Measurements from ENCODE around the gene SEC16B. TPM values are rescaled to one million over a fixed set of nuclear protein-coding genes. Genes with fewer than 3 reads are reported as not detected.
A peak's percentile ranks its signal among the peaks of the same experiment; 100 is the strongest.

The SEC16B gene
- total and polyA plus RNA-seq, 2 donors from 2014 or later = 3.5 to 4.8 TPM

- Histone ChIP-seq H3K4me1 (ENCODE audit: control insufficient read depth in 2 of 3, insufficient read depth in 2 of 3, low read depth in 1 of 3, low read length in 3 of 3) (no peaks in the 10 kb centered on the region), H3K27me3 (ENCODE audit: control insufficient read depth, insufficient read depth, low read length) (no peaks in the 10 kb centered on the region), H3K27ac (ENCODE audit: low read depth in 2 of 2, low read length in 2 of 2) (no peak overlapping the region), H3K36me3 (ENCODE audit: control insufficient read depth in 2 of 3, insufficient read depth in 3 of 3, low read length in 3 of 3) (peaks cover 0 to 16% (median 4%) of the 10 kb centered on the region in 3 donors), H3K9ac (ENCODE audit: low read length in 3 of 3) (no peak overlapping the region), H3K4me3 (ENCODE audit: low read length in 3 of 3) (no peak overlapping the region), H3K9me3 (ENCODE audit: control insufficient read depth in 2 of 3, insufficient read depth in 1 of 3, low read length in 3 of 3) (no peaks in the 10 kb centered on the region)
- no peak for DNase-seq
- no peak for FAIRE-seq
- no peak for TF ChIP-seq CTCF (IDR thresholded peaks at IDR 0.05; ENCODE audit: borderline replicate concordance, extremely low read depth, insufficient read depth)
- intact Hi-C loops (cut with DNase I) = no loop called here
Measured at GRCh38 chr1:177927021-177927596, 42.7 kb downstream of the SEC16B start.

- TF ChIP-seq CTCF (IDR thresholded peaks at IDR 0.05; ENCODE audit: borderline replicate concordance, extremely low read depth, insufficient read depth) = no peak
- peaks cover 0 to 14% (median 4%) of the 10 kb centered on the region in 3 donors for H3K36me3 ChIP-seq (ENCODE audit: control insufficient read depth in 2 of 3, insufficient read depth in 3 of 3, low read length in 3 of 3)
- H3K9ac ChIP-seq (ENCODE audit: low read length in 3 of 3) = no peak overlapping the region
- no peak overlapping the region for H3K4me3 ChIP-seq (ENCODE audit: low read length in 3 of 3)
- FAIRE-seq (no peak), DNase-seq (no peak)
- H3K4me1 ChIP-seq (ENCODE audit: control insufficient read depth in 2 of 3, insufficient read depth in 2 of 3, low read depth in 1 of 3, low read length in 3 of 3) = no peaks in the 10 kb centered on the region
- no peaks in the 10 kb centered on the region for H3K9me3 ChIP-seq (ENCODE audit: control insufficient read depth in 2 of 3, insufficient read depth in 1 of 3, low read length in 3 of 3)
- intact Hi-C loops (cut with DNase I) = no loop called here
- no peaks in the 10 kb centered on the region for H3K27me3 ChIP-seq (ENCODE audit: control insufficient read depth, insufficient read depth, low read length)
- no peak overlapping the region for H3K27ac ChIP-seq (ENCODE audit: low read depth in 2 of 2, low read length in 2 of 2)
Measured at GRCh38 chr1:177926201-177926600, 43.7 kb downstream of the SEC16B start.

GRCh38 chr1:177925006-177925405 is 44.9 kb downstream of the SEC16B start:
- Histone ChIP-seq H3K27ac (ENCODE audit: low read depth in 2 of 2, low read length in 2 of 2) (no peak overlapping the region), H3K4me3 (ENCODE audit: low read length in 3 of 3) (no peak overlapping the region), H3K9ac (ENCODE audit: low read length in 3 of 3) (no peak overlapping the region), H3K9me3 (ENCODE audit: control insufficient read depth in 2 of 3, insufficient read depth in 1 of 3, low read length in 3 of 3) (no peaks in the 10 kb centered on the region), H3K27me3 (ENCODE audit: control insufficient read depth, insufficient read depth, low read length) (no peaks in the 10 kb centered on the region), H3K4me1 (ENCODE audit: control insufficient read depth in 2 of 3, insufficient read depth in 2 of 3, low read depth in 1 of 3, low read length in 3 of 3) (no peaks in the 10 kb centered on the region), H3K36me3 (ENCODE audit: control insufficient read depth in 2 of 3, insufficient read depth in 3 of 3, low read length in 3 of 3) (peaks cover 0 to 9% (median 2%) of the 10 kb centered on the region in 3 donors)
- TF ChIP-seq CTCF (IDR thresholded peaks at IDR 0.05; ENCODE audit: borderline replicate concordance, extremely low read depth, insufficient read depth) = no peak
- intact Hi-C loops (cut with DNase I) = no loop called here
- no peak for DNase-seq
- FAIRE-seq = no peak

GRCh38 chr1:177923441-177923840 is 46.4 kb downstream of the SEC16B start:
- Histone ChIP-seq H3K9ac (ENCODE audit: low read length in 3 of 3) (no peak overlapping the region), H3K27ac (ENCODE audit: low read depth in 2 of 2, low read length in 2 of 2) (no peak overlapping the region)

More at GRCh38 chr1:177923441-177923840, 46.4 kb downstream of the SEC16B start:
- H3K9me3 ChIP-seq (ENCODE audit: control insufficient read depth in 2 of 3, insufficient read depth in 1 of 3, low read length in 3 of 3) = no peaks in the 10 kb centered on the region
- no peak for TF ChIP-seq CTCF (IDR thresholded peaks at IDR 0.05; ENCODE audit: borderline replicate concordance, extremely low read depth, insufficient read depth)
- peaks cover 0 to 2% (median 0%) of the 10 kb centered on the region in 3 donors for H3K36me3 ChIP-seq (ENCODE audit: control insufficient read depth in 2 of 3, insufficient read depth in 3 of 3, low read length in 3 of 3)
- FAIRE-seq (no peak), DNase-seq (peak in 1 of 5 donors; percentile 40)
- H3K27me3 ChIP-seq (ENCODE audit: control insufficient read depth, insufficient read depth, low read length) = no peaks in the 10 kb centered on the region
- H3K4me1 ChIP-seq (ENCODE audit: control insufficient read depth in 2 of 3, insufficient read depth in 2 of 3, low read depth in 1 of 3, low read length in 3 of 3) = no peaks in the 10 kb centered on the region
- intact Hi-C loops (cut with DNase I) = no loop called here
- H3K4me3 ChIP-seq (ENCODE audit: low read length in 3 of 3) = no peak overlapping the region

All from kidney (tissue), 14 donors.